Jurkat, Clone E6-1 (cell line): ENCODE results near the gene CBL.
"Not testable (repeated sequence)": the region's sequence is repeated elsewhere in the genome, so short reads cannot be mapped to it uniquely, and the experiment has no call there.

Source experiments
- DNase-seq: peaks from one replicate; pipeline ENCODE4 v3.0.0-alpha.2; 2011; ENCODE audit warnings: low read depth, low spot score
- H3K4me3 ChIP-seq: 2 replicates; pipeline ENCODE4 v1.5.1; 2011; ENCODE audit warnings: mild to moderate bottlenecking, low read length, control low read depth, moderate library complexity

CBL gene

DNA sequence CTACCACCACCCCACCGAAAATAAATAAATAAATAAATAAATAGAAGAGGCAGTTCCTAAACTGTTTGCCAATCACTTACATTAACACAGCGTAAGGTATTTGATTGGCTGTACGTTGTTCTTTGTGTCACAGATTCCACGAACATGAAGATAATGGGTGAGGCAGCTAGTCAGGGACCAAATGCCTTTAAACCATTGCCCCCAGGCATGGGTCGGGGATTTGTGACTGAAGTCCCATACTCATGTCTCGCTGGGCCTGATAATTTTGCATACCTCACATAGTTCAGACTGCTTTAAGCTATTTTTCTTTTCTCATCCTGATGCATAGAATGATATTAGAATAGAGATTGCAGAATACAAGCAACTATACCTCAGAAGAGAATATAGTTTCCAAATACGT, 3.6 kb upstream of the CBL start:
- no peak for DNase-seq
- no peak overlapping the region for H3K4me3 ChIP-seq

DNA sequence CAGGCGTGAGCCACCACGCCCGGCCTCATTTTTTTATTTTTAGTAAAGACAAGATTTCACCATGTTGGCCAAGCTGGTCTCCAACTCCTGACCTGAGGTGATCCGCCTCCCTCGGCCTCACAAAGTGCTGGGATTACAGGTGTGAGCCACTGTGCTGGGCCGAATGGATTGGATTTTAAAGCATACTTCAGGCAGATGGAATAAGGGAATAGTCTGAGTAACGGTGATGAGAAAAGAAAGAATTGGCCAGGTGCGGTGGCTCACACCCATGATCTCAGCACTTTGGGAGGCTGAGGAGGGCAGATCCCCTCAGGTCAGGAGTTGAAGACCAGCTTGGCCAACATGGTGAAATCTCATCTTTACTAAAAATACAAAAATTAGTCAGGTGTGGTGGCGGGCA, 2.1 kb upstream of the CBL start:
- no peak overlapping the region for H3K4me3 ChIP-seq
- DNase-seq = no peak

GRCh38 chr11:119205080-119205479, 1.1 kb upstream of the CBL start:
- peak overlapping the region; percentile 68; the same call in 1 of the 2 replicates for H3K4me3 ChIP-seq
- no peak for DNase-seq

DNA sequence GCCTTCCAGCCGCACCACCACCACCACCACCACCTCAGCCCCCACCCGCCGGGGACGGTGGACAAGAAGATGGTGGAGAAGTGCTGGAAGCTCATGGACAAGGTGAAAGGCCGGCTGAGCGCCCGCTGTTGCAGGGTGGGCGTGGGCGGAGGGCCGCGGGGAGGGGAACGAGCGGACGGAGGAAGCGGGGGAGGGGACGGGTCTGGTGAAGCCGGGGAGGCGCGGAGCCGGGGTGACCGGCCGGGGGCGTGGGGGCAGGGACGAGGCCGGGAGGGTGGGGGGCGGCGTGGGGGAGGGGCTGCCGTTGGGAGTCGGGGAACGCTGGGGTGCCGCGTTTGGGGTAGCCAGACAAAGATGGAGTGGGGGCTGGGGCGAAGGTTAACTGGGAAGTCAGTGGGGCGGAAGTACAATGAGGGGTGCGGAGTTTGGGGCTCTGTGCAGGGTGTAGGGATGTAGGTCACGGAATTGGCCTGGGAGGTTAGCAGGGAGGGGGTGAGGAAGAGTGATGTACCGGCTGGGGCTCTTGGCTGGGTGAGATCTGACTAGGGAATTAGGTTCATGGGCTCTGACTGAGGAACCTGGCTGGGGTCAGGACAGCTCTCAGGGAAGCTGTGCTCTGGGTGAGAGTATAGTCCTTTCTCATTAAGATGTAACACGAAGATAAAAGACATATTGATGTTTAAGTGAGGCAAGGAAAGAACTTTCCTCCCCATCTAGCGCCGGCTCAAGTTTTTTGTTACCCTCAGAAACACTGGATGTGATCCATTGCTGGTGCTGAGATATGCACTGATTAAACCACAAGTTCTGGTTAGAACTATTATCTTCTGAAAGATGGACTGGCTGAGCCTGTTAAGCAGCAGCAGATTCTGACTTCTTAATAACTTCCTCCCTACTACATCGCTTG, 624 bp downstream of the CBL start:
- no peak for DNase-seq
- H3K4me3 ChIP-seq = peak overlapping the region; percentile 68

DNA sequence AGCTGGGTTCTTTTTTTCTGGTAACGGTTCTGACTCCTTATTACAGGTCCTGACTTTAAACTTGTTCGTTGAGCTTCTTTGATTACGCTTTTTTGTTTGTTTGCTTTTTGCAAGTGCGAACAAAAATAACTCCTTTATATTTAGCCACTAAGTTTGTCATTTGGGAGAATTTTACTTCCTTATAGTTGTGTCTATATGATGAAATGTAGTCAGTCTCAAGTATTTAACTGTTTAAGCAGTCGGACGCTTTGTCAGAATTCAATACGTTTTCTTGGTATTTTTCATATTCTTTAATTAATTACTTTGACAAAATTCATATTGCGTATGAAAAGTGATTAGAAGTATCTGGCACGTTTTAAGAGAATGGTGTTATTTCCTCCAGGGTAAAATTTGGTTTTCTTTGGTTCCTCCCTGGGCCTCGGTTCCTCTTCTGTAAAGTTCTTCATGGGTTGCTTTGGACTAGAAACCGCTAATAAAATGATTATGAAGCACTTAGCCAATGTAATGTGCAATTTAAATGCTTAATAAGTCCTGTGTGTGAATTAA, 1.3 kb downstream of the CBL start:
- DNase-seq = no peak

DNA sequence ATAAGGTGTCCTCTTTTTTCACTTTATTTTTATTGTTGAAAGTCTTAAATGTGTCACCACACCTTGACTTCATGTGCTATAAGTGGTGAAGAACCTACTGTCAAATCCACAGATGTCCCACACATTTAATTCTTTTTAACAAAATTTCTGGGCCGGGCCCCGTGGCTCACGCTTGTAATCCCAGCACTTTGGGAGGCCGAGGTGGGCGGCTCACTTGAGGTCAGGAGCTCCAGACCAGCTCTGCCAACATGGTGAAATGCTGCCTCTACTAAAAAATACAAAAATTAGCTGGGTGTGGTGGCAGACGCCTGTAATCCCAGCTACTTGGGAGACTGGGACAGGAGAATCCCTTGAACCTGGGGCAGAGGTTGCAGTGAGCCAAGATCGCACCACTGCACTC, 3.0 kb downstream of the CBL start:
- no peak for DNase-seq
- H3K4me3 ChIP-seq = no peak overlapping the region

More for the DNA sequence above, 1.3 kb downstream of the CBL start:
- H3K4me3 ChIP-seq = peak overlapping the region; percentile 68

DNA sequence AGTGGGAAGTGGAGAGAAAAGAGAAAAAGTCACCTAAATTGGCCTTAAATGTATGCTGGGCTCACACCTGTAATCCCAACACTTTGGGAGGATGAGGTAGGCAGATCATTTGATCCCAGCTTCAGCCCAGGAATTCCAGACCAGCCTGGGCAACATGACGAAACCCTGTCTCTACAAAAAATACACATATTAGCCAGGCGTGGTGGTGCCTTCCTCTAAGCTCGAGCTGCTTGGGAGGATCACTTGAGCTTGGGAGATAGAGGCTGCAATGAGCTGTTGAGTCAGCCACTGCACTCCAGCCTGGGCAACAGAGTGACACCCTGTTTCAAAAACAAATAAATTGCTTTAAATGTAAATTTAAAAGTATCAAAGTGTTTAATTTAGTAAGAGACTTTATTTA, 3.9 kb downstream of the CBL start:
- H3K4me3 ChIP-seq = no peak overlapping the region
- no peak for DNase-seq

GRCh38 chr11:119218141-119218878, 12.2 kb downstream of the CBL start:
- no peak for DNase-seq
- no peak overlapping the region for H3K4me3 ChIP-seq

- no peak for DNase-seq
- H3K4me3 ChIP-seq = no peak overlapping the region
These were observed 16.2 kb downstream of the CBL start for GRCh38 chr11:119222308-119222707.

DNA sequence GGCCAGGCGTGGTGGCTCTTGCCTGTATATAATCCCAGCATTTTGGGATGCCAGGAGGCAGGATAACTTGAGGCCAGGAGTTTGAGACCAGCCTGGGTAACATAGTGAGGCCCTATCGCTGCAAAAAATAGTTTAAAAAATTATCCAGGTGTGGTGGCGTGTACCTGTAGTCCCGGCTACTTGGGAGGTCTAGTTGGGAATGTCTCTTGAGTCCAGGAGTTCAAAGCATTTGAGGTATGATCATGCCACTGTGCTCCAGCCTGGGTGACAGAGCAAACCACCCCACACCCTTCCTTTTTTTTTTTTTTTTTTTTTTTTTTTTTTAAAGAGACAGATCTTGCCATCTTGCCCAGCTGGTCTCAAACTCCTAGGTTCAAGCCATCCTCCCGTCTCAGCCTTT, 16.8 kb downstream of the CBL start:
- no peak overlapping the region for H3K4me3 ChIP-seq
- no peak for DNase-seq

GRCh38 chr11:119223856-119224255, 17.7 kb downstream of the CBL start:
- DNase-seq = no peak
- H3K4me3 ChIP-seq = no peak overlapping the region

- not testable (repeated sequence) for DNase-seq
- peak overlapping the region; percentile 2; the same call in 1 of the 2 replicates for H3K4me3 ChIP-seq
These were observed 22.6 kb downstream of the CBL start for GRCh38 chr11:119228535-119229287.

GRCh38 chr11:119229288-119229672, 23.1 kb downstream of the CBL start:
- H3K4me3 ChIP-seq = peak overlapping the region; percentile 2; the same call in 1 of the 2 replicates
- DNase-seq = no peak

DNA sequence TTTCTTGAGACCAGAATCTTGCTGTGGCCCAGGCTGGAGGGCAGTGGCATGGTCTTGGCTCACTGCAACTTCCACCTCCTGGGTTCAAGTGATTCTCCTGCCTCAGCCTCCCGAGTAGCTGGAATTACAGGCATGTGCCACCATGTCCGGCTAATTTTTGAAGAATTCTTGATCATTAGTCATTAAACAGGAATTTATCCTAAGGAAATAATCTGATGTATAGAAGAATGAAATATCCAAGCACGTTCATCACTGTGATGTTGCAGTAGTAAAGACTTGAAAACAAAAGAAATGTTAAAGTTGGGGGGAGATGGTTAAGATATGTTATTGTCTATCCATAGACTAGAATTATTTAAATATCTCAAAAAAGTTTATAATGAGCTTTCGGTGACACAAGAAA, 23.6 kb downstream of the CBL start:
- DNase-seq = no peak
- H3K4me3 ChIP-seq = no peak overlapping the region

GRCh38 chr11:119236490-119236889, 30.4 kb downstream of the CBL start:
- DNase-seq = no peak
- H3K4me3 ChIP-seq = no peak overlapping the region

GRCh38 chr11:119236891-119237290, 30.8 kb downstream of the CBL start:
- no peak overlapping the region for H3K4me3 ChIP-seq
- DNase-seq = no peak

DNA sequence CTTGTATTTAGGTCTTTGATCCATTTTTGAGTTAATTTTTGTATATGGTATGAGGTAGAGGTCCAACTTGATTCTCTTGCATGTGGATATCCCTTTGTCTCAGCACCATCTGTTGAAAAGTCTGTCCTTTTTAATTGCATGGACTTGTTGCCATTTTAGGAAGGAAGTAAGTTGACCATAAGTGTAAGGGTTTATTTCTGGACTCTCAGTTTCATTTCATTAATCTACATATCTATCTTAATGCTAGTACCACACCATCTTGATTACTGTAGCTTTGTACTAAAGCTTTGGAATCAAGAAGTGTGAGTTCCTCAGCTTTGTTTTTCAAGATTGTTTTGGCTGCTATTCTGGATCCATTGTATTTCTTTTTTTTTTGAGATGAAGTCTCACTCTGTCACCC, 31.4 kb downstream of the CBL start:
- no peak for DNase-seq
- no peak overlapping the region for H3K4me3 ChIP-seq

DNA sequence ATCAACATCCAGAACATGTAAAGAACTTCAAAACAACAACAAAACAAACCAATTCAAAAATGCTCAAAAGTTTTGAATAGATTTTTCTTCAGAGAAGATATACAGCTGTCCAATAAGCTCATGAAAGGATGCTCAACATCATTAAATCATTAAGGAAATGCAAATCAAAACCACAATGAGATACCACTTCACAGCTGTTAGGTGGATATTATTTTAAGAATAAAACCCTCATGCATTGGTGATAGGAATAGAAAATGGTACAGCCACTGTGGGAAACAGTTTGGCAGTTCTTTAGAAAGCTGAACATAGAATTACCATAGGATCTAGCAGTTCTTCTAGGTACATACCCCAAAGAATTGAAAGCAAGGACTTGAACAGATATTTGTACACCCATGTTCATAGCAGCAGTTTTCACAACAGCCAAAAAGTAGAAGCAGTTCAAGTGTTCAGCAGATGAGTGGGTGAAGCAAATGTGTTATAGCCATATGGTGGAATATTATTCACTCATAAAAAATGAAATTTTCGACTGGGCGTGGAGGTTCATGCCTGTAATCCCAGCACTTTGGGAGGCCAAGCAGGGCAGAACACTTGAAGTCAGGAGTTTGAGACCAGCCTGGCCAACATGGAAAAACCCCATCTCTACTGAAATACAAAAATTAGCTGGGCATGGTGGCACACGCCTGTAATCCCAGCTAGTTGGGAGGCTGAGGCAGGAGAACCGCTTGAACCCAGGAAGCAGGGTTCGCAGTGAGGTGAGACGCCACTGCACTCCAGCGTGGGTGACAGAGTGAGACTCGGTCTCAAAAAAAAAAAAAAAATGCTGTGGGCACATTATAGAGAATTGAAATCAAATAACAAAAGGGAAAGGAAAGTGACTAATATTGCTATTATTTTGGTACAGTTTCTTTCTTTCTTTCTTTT, 42.9 kb downstream of the CBL start:
- no peak for DNase-seq
- no peak overlapping the region for H3K4me3 ChIP-seq

- no peak for DNase-seq
- H3K4me3 ChIP-seq = no peak overlapping the region
These were observed 43.5 kb downstream of the CBL start for GRCh38 chr11:119249671-119250010.
